Type B pancreatic cell (in vitro differentiated cells): ENCODE data around the gene TMEM108. TPM values are rescaled to one million over a fixed set of nuclear protein-coding genes. Genes with fewer than 3 reads are reported as not detected.

ENCODE experiments used
- DNase-seq: peaks from one replicate; pipeline ENCODE4 v3.0.0; 2021; ENCODE audit warnings: mixed read lengths; ENCODE audit not compliant: unreplicated experiment; ENCODE audit errors: extremely low spot score
- H3K27ac Mint-ChIP-seq: 2 replicates; pipeline ENCODE4 v1.8.0; 2021; ENCODE audit warnings: mild to moderate bottlenecking, mixed read lengths
- H3K27me3 Mint-ChIP-seq: 2 replicates; pipeline ENCODE4 v1.8.0; 2021; ENCODE audit warnings: mixed read lengths
- H3K36me3 Mint-ChIP-seq: 2 replicates; pipeline ENCODE4 v1.8.0; 2021; ENCODE audit warnings: mixed read lengths
- H3K4me1 Mint-ChIP-seq: one replicate; pipeline ENCODE4 v1.8.0; 2021; ENCODE audit warnings: mixed read lengths; ENCODE audit not compliant: unreplicated experiment
- H3K4me3 Mint-ChIP-seq: 2 replicates; pipeline ENCODE4 v1.8.0; 2021; ENCODE audit warnings: mild to moderate bottlenecking, mixed read lengths
- H3K9me3 Mint-ChIP-seq: 2 replicates; pipeline ENCODE4 v1.8.0; 2021; ENCODE audit warnings: mixed read lengths
- total RNA-seq: library from RNA; stranded (reverse); gene quantifications from 2 replicates; pipeline ENCODE4 v1.2.1, GENCODE V29; 2021; ENCODE audit warnings: low replicate concordance
- TF ChIP-seq, protein P1 (sequence below): fragments of 200-600 bp; sonication (generic); conservative IDR thresholded peaks from 2 replicates; pipeline ENCODE4 v1.5.0; 2021; ENCODE audit warnings: antibody characterized with exemption, mild to moderate bottlenecking

Gene TMEM108
- total RNA-seq, 1 donor from 2014 or later, result 7.4 TPM

DNA sequence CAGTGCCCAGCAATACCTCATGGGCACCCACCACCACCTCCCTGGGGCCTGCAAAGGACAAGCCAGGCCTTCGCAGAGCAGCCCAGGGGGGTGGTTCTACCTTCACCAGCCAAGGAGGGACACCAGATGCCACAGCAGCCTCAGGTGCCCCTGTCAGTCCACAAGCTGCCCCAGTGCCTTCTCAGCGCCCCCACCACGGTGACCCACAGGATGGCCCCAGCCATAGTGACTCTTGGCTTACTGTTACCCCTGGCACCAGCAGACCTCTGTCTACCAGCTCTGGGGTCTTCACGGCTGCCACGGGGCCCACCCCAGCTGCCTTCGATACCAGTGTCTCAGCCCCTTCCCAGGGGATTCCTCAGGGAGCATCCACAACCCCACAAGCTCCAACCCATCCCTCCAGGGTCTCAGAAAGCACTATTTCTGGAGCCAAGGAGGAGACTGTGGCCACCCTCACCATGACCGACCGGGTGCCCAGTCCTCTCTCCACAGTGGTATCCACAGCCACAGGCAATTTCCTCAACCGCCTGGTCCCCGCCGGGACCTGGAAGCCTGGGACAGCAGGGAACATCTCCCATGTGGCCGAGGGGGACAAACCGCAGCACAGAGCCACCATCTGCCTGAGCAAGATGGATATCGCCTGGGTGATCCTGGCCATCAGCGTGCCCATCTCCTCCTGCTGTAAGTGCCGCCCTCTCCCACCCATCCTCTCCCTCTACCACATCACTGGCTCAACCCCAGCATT, 342.5 kb downstream of the TMEM108 start:
- Mint-ChIP-seq H3K4me3 (no peak overlapping the region), H3K36me3 (no peaks in the 10 kb centered on the region), H3K9me3 (no peaks in the 10 kb centered on the region), H3K27me3 (peaks cover 3% of the 10 kb centered on the region), H3K4me1 (peaks cover 9% of the 10 kb centered on the region), H3K27ac (no peak overlapping the region)
- TF ChIP-seq, protein P1, sequence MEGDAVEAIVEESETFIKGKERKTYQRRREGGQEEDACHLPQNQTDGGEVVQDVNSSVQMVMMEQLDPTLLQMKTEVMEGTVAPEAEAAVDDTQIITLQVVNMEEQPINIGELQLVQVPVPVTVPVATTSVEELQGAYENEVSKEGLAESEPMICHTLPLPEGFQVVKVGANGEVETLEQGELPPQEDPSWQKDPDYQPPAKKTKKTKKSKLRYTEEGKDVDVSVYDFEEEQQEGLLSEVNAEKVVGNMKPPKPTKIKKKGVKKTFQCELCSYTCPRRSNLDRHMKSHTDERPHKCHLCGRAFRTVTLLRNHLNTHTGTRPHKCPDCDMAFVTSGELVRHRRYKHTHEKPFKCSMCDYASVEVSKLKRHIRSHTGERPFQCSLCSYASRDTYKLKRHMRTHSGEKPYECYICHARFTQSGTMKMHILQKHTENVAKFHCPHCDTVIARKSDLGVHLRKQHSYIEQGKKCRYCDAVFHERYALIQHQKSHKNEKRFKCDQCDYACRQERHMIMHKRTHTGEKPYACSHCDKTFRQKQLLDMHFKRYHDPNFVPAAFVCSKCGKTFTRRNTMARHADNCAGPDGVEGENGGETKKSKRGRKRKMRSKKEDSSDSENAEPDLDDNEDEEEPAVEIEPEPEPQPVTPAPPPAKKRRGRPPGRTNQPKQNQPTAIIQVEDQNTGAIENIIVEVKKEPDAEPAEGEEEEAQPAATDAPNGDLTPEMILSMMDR, result no peak
- DNase-seq, result no peak

DNA sequence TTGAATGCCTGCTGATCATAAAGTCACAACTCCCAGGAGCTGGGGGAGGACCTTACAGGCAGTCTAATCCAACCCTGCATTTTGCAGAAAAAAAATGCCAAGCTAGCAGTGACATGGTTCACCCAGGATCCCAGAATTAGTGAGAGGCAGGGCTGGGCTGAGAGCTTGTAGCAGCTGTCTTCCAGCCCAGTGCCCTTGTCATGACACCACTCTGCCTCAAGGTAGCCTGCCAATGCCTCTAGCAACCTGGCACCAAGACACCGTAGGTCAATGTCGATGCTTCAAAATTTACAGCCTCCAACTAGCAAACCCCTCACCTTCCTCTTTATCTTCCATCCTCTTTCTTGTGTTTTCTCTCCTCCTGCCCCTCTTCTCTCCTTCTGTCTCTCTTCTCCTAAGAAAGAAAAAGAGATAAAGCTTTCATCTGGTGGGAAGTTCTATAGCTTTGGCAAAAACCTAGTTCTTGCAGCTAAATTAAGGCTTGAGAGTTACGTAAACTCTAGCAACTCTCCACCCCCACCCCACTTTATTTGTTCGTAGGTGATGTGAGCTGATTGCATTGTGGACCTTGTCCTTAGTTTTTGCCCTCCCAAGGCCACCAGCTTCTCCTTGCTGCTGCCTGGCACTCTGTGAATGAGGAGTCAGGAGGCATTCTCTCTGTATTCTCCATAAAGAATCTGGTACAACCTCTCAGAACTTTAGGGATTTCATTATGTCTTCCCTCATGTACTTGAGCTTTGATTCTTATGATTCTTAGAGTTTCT, 343.3 kb downstream of the TMEM108 start:
- DNase-seq, result no peak
- H3K9me3 Mint-ChIP-seq, result no peaks in the 10 kb centered on the region
- TF ChIP-seq, protein P1, result no peak
- H3K36me3 Mint-ChIP-seq, result no peaks in the 10 kb centered on the region
- H3K4me1 Mint-ChIP-seq, result peaks cover 9% of the 10 kb centered on the region
- no peak overlapping the region for H3K4me3 Mint-ChIP-seq
- H3K27me3 Mint-ChIP-seq, result peaks cover 4% of the 10 kb centered on the region
- no peak overlapping the region for H3K27ac Mint-ChIP-seq

DNA sequence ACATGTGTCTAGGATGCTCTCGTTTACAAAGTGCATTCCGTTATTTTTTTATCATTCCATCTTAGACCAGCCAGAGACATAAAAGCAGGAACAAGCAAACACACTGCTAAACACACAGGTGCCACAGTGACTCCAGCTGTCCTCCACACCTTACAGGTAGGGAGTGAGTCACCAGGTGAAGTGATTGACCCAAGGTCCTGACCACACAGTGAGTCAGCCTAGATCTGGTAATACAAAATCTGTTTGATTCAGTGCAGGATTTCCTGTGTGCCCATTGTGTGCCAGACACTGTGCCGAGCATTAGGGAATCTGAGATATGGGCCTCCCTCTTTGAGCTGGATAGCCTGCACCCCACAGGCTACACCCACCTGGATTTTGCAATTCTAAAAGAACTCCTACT, 345.0 kb downstream of the TMEM108 start:
- peaks cover 9% of the 10 kb centered on the region for H3K4me1 Mint-ChIP-seq
- TF ChIP-seq, protein P1, result no peak
- no peak overlapping the region for H3K4me3 Mint-ChIP-seq

DNA sequence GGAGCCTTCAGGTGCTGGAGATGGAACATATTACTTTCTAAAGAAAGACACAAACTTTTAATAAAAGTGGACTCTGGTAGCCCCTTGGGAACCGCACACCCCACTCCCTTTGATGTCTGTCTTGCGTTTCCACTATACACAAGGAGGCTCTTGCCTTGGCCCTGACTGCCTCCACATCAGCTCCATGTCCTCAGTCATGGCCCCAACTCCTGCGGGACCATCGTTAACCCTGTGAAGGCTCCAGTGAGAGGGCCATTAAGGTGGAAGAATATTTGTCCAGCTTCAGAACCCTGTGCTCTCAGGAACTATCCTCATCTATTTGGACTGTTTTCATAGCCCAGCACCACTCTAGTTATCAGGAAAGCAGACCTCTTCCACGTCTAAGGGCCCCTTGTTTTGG, 345.6 kb downstream of the TMEM108 start:
- Mint-ChIP-seq H3K4me1 (peaks cover 9% of the 10 kb centered on the region), H3K4me3 (no peak overlapping the region), H3K27me3 (peaks cover 4% of the 10 kb centered on the region), H3K36me3 (no peaks in the 10 kb centered on the region), H3K27ac (no peak overlapping the region), H3K9me3 (no peaks in the 10 kb centered on the region)
- TF ChIP-seq, protein P1, result no peak
- DNase-seq, result no peak

More for the DNA sequence above, 345.0 kb downstream of the TMEM108 start:
- Mint-ChIP-seq H3K36me3 (no peaks in the 10 kb centered on the region), H3K9me3 (no peaks in the 10 kb centered on the region), H3K27ac (no peak overlapping the region), H3K27me3 (peaks cover 4% of the 10 kb centered on the region)
- DNase-seq, result no peak

DNA sequence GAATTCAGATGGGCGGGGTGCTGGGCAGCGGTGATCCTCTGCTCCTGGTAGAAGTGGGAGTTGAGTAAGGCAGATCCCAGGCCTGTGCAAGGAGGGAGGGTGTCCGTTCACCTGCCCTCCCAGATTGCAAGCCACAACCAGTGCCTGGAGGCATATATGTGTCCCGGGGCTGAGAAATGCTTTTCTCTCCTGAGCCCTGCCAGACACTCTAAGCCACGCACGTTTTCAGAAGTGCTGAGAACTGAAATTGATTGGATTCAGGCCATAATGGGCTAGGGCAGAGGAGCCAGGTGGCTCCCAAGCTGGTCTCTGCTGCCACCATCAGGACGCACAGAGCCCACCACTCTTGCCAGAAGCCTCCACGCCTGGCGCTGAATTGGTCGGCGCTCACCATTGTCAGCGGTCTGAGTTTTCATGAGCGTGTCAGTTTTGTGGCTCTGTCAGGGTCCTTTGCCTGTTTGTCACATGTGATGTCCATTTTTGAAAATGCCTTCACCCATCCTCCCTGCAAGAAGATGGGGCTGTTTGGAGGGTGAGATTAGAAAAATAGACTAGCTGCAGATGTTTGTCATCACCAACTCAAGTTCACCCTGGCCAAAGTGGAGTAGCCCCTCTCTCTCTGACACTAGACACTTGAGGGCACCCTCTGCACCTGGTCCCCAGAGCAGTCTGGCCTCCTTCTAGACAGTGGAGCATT, 346.3 kb downstream of the TMEM108 start:
- H3K4me1 Mint-ChIP-seq, result peaks cover 9% of the 10 kb centered on the region
- no peaks in the 10 kb centered on the region for H3K9me3 Mint-ChIP-seq
- no peak overlapping the region for H3K4me3 Mint-ChIP-seq
- TF ChIP-seq, protein P1, result peak; percentile 93
- H3K36me3 Mint-ChIP-seq, result no peaks in the 10 kb centered on the region
- H3K27ac Mint-ChIP-seq, result no peak overlapping the region
- peaks cover 4% of the 10 kb centered on the region for H3K27me3 Mint-ChIP-seq
- DNase-seq, result peak; percentile 78
